Kidney epithelial cell (primary cell): ENCODE data around the gene JTB. TPM values are rescaled to one million over a fixed set of nuclear protein-coding genes. Genes with fewer than 3 reads are reported as not detected.

ENCODE experiments used
- DNase-seq: peaks from one replicate; pipeline ENCODE4 v3.0.0-alpha.2; 2010; ENCODE audit warnings: low read depth
- H3K27me3 ChIP-seq: 2 replicates; pipeline ENCODE4 v1.6.0; 2011; ENCODE audit warnings: low read length; ENCODE audit not compliant: control insufficient read depth, insufficient read depth
- H3K36me3 ChIP-seq: 2 replicates; pipeline ENCODE4 v1.5.1; 2011; ENCODE audit warnings: low read length; ENCODE audit not compliant: control insufficient read depth, insufficient read depth
- H3K4me3 ChIP-seq: 2 replicates; pipeline ENCODE4 v1.5.1; 2011; ENCODE audit warnings: low read depth, mild to moderate bottlenecking, control low read depth, low read length
- total RNA-seq: library from RNA; depleted of rRNA; stranded (reverse); fragments of >200 nt; gene quantifications from 2 replicates; pipeline ENCODE4 v1.2.3, GENCODE V29; 2015
- TF ChIP-seq, protein P1 (sequence below): IDR thresholded peaks from 2 replicates; pipeline ENCODE4 v1.5.1; 2011; ENCODE audit warnings: mild to moderate bottlenecking, moderate library complexity, low read length, control low read depth, inconsistent platforms; ENCODE audit not compliant: insufficient read depth, poor library complexity, severe bottlenecking

The JTB gene
- total RNA-seq, 1 donor from 2014 or later, result 220 TPM

DNA sequence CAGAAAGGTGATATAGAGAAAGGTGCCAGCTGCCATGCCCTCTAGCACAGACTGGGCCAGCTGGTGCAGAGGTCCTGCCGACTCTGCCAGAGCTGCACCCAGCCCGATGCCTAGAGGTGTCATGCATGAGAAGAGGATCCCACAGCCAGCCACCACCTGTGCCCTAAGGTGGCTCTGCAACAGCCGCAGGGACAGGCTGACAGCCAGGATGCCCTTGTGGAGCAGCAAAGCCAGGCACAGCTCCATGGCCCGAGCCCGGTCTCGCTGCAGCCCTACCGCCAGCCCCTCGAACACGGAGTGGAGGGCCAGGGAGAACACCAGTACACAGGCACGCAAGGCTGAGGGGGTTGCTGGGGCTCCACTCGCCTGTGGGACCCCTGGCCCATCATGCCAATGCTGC lies 17.3 kb downstream of the JTB start:
- Histone ChIP-seq H3K4me3 (no peak overlapping the region), H3K36me3 (no peaks in the 10 kb centered on the region), H3K27me3 (no peaks in the 10 kb centered on the region)
- TF ChIP-seq, protein P1, sequence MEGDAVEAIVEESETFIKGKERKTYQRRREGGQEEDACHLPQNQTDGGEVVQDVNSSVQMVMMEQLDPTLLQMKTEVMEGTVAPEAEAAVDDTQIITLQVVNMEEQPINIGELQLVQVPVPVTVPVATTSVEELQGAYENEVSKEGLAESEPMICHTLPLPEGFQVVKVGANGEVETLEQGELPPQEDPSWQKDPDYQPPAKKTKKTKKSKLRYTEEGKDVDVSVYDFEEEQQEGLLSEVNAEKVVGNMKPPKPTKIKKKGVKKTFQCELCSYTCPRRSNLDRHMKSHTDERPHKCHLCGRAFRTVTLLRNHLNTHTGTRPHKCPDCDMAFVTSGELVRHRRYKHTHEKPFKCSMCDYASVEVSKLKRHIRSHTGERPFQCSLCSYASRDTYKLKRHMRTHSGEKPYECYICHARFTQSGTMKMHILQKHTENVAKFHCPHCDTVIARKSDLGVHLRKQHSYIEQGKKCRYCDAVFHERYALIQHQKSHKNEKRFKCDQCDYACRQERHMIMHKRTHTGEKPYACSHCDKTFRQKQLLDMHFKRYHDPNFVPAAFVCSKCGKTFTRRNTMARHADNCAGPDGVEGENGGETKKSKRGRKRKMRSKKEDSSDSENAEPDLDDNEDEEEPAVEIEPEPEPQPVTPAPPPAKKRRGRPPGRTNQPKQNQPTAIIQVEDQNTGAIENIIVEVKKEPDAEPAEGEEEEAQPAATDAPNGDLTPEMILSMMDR, result no peak
- DNase-seq, result no peak

DNA sequence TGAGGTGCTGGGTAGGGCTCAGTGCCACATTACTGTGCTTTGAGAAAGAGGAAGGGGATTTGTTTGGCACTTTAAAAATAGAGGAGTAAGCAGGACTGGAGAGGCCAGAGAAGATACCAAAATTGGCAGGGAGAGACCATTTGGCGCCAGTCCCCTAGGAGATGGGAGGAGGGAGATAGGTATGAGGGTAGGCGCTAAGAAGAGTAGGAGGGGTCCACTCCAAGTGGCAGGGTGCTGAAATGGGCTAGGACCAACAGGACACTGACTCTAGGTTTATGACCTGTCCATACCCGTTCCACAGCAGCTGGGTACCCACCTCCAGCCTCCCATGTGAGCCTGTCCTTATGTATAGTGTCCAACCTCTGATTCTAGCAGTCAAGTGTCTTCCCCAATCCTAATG lies 18.0 kb downstream of the JTB start:
- Histone ChIP-seq H3K27me3 (no peaks in the 10 kb centered on the region), H3K36me3 (no peaks in the 10 kb centered on the region), H3K4me3 (no peak overlapping the region)
- TF ChIP-seq, protein P1, result no peak
- no peak for DNase-seq

DNA sequence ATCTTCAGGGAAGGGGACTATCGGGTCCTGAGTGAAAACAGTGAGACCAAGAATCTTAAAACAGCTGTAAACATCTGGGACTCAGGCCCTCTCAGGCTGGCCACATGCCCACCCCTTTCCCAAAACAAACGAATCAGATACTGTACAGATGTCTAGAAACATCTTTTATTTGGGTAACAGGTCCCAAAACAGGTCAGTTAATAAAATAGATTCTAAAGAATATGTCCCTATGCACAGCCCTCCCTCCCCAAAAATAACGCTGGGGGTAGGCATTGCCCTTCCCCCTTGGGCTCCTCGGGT lies 18.6 kb downstream of the JTB start:
- DNase-seq, result no peak
- no peak overlapping the region for H3K4me3 ChIP-seq
- no peaks in the 10 kb centered on the region for H3K27me3 ChIP-seq
- no peaks in the 10 kb centered on the region for H3K36me3 ChIP-seq
- TF ChIP-seq, protein P1, result no peak

DNA sequence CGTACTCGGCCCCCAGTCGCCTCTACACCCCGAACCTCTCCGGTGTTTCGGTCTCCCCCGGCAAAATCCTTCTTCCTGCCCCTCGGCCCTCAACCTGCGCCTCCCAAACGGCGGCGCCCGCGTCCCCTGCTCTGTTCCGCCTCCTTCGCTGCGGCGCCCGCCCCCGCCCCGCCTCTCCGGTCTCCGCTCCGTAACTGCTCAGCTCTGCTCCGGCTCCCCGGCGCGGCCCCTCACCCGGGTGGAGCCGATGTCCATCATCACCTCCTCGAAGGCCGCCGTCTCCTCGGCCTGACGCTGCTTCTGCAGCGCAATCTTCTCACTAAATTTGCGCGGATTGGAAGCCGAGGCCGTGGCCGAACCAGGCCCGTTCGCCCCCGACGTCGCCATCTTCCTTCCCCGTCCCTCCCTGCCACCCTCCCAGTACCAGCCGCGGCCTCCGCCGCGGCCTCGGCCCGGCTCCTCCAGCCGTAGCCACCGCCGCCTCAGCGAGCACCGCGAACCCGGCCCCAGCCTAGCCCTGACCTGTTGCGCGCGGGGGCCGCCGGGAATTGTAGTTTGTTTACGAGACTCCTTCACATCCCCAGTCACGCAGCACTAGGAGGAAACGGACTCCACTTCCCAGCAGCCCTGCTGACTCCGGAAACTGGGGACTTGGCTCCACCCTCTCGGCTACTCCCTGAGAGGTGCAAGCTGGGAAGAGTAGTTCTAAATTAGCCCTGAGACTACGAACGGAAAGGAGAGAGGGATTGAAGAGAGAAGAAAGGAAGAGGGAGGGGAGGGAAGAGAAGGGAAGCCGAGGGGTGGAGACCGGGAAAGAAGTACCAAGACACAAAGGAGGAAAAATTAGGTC lies 19.1 kb downstream of the JTB start, which contains the start of gene CRTC2:
CRTC2 (minus strand) TSS at position 502 of the 850 bp plus-strand sequence; CDS start at position 387, 115 bp downstream.
- no peaks in the 10 kb centered on the region for H3K36me3 ChIP-seq
- peak; percentile 96 for DNase-seq
- TF ChIP-seq, protein P1, result no peak

DNA sequence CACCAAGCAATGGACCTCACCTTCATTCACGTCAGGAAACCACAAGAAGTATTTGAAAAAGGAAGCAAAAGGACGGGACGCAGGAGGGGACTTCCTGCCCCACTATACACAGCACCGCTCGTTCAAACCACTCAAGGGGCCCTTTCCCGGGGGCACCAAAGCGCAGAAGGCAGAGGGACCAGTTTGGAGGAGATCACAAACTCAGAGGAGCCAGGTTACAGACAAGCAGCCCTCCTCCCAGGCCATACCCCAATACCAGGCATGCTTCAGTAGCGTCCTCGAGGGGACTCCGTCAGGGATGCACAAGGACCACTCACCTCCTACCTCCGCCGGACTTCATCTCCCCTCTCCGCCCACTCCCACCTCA lies 19.7 kb downstream of the JTB start:
- TF ChIP-seq, protein P1, result no peak
- Histone ChIP-seq H3K27me3 (no peaks in the 10 kb centered on the region), H3K4me3 (peak overlapping the region; percentile 90), H3K36me3 (no peaks in the 10 kb centered on the region)
- DNase-seq, result no peak

More for the DNA sequence above, 19.1 kb downstream of the JTB start, which contains the start of gene CRTC2:
- Histone ChIP-seq H3K4me3 (peak within 1 kb of the TSS; percentile 90), H3K27me3 (no peaks in the 10 kb centered on the region)
